ENCODE data around the gene PTPRU. TPM values are rescaled to one million over a fixed set of nuclear protein-coding genes. Genes with fewer than 3 reads are reported as not detected.

PTPRU gene
- total RNA-seq, 1 experiment from 2014 or later: 6.8 TPM

DNA sequence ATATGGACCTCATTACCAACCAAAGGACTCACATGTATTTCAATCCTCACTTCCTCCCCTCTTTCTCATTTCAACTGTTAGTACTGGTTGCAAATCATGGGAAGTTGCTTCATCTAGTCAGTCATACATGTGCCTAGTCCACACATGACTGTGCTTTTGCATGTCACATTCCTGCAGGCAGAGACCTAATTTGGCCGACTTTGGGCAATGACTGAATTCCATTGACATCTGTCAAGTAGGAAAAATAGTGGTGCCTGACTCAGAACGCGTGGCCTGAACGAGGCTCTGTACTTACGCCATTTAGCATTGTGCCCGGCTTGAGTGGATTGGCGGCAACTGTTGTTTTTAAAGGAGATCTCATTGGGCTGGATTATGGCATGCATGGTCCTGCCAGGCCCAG is 18.0 kb downstream of the PTPRU start:
- Histone ChIP-seq H3K36me3 (ENCODE audit: insufficient read depth, low read length, poor library complexity, severe bottlenecking) (no peaks in the 10 kb centered on the region), H3K27me3 (replicated peaks; ENCODE audit: insufficient read depth, low read depth, low read length, poor library complexity) (no peaks in the 10 kb centered on the region), H3K4me1 (ENCODE audit: insufficient read depth, low read length, poor library complexity, severe bottlenecking) (peaks cover 22% of the 10 kb centered on the region), H3K9me3 (ENCODE audit: low read depth, low read length, poor library complexity, severe bottlenecking) (no peaks in the 10 kb centered on the region), H3K4me3 (ENCODE audit: low read depth, low read length, poor library complexity, severe bottlenecking) (no peak overlapping the region), H3K27ac (ENCODE audit: low read depth, low read length, poor library complexity, severe bottlenecking) (no peak overlapping the region)
- ChIA-PET CTCF (no interaction called here), POLR2A (ENCODE audit: low non-redundant PET) (no interaction called here)
- intact Hi-C loops (cut with micrococcal nuclease; ENCODE audit: unreplicated experiment): no loop called here
- BruUV-seq (replicated peaks): no TSS peak
- no peak for DNase-seq (ENCODE audit: low spot score)
- TF ChIP-seq, protein P1, sequence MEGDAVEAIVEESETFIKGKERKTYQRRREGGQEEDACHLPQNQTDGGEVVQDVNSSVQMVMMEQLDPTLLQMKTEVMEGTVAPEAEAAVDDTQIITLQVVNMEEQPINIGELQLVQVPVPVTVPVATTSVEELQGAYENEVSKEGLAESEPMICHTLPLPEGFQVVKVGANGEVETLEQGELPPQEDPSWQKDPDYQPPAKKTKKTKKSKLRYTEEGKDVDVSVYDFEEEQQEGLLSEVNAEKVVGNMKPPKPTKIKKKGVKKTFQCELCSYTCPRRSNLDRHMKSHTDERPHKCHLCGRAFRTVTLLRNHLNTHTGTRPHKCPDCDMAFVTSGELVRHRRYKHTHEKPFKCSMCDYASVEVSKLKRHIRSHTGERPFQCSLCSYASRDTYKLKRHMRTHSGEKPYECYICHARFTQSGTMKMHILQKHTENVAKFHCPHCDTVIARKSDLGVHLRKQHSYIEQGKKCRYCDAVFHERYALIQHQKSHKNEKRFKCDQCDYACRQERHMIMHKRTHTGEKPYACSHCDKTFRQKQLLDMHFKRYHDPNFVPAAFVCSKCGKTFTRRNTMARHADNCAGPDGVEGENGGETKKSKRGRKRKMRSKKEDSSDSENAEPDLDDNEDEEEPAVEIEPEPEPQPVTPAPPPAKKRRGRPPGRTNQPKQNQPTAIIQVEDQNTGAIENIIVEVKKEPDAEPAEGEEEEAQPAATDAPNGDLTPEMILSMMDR (conservative IDR thresholded peaks at IDR 0.05; ENCODE audit: low read depth, low read length): no peak
- TF ChIP-seq EZH2 (IDR thresholded peaks at IDR 0.05; ENCODE audit: borderline replicate concordance, low read depth, low read length, poor library complexity, severe bottlenecking): no peak

DNA sequence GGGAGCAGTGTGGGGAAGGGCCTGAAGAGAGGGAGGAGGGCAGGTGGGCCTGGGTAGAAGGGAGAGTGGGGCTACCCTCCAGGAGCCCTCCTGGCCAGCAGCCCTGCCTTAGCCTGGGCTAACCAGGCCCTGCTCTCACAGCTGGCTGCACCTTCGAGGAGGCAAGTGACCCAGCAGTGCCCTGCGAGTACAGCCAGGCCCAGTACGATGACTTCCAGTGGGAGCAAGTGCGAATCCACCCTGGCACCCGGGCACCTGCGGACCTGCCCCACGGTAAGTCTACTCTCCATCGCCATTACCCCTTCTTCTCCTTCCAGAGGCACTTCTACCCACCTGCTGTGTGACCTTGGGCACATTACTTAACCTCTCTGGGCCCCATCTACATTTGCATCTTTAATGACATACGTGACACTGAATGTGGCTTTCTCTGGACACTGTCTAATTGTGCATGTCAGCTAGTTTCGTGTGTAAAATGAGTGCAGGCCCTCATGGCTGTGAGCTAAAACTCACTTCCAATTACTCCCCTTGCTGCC is 18.9 kb downstream of the PTPRU start:
- TF ChIP-seq EZH2 (IDR thresholded peaks at IDR 0.05; ENCODE audit: borderline replicate concordance, low read depth, low read length, poor library complexity, severe bottlenecking): no peak
- TF ChIP-seq, protein P1 (conservative IDR thresholded peaks at IDR 0.05; ENCODE audit: low read depth, low read length): no peak
- no peak for DNase-seq (ENCODE audit: low spot score)
- Histone ChIP-seq H3K27ac (ENCODE audit: low read depth, low read length, poor library complexity, severe bottlenecking) (no peak overlapping the region), H3K4me3 (ENCODE audit: low read depth, low read length, poor library complexity, severe bottlenecking) (no peak overlapping the region), H3K9me3 (ENCODE audit: low read depth, low read length, poor library complexity, severe bottlenecking) (no peaks in the 10 kb centered on the region), H3K4me1 (ENCODE audit: insufficient read depth, low read length, poor library complexity, severe bottlenecking) (peaks cover 19% of the 10 kb centered on the region), H3K36me3 (ENCODE audit: insufficient read depth, low read length, poor library complexity, severe bottlenecking) (no peaks in the 10 kb centered on the region), H3K27me3 (replicated peaks; ENCODE audit: insufficient read depth, low read depth, low read length, poor library complexity) (no peaks in the 10 kb centered on the region)
- no TSS peak for BruUV-seq (replicated peaks)
- intact Hi-C loops (cut with micrococcal nuclease; ENCODE audit: unreplicated experiment): no loop called here
- ChIA-PET POLR2A (ENCODE audit: low non-redundant PET) (no interaction called here), CTCF (no interaction called here)

DNA sequence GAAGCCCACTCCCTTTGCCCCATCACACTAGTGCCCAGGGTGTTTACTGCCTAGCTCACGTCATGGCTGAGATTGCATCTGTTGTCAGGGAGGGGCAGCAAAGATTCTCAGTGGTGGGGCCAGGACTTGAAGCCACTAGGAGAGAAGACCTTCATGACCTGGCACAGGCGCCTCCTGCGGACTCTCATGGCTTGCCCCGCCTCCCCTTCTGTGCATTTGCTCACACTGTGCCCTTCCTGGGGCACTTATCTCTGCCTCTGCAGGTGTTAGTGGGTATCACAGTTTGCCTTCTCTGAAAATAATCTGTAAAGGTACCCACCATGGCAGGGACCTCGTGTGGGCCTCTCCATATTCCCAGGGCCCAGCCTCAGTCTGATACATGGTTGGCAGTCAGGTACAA is 20.1 kb downstream of the PTPRU start:
- Histone ChIP-seq H3K4me1 (ENCODE audit: insufficient read depth, low read length, poor library complexity, severe bottlenecking) (peaks cover 19% of the 10 kb centered on the region), H3K9me3 (ENCODE audit: low read depth, low read length, poor library complexity, severe bottlenecking) (no peaks in the 10 kb centered on the region), H3K4me3 (ENCODE audit: low read depth, low read length, poor library complexity, severe bottlenecking) (no peak overlapping the region), H3K36me3 (ENCODE audit: insufficient read depth, low read length, poor library complexity, severe bottlenecking) (no peaks in the 10 kb centered on the region), H3K27ac (ENCODE audit: low read depth, low read length, poor library complexity, severe bottlenecking) (no peak overlapping the region), H3K27me3 (replicated peaks; ENCODE audit: insufficient read depth, low read depth, low read length, poor library complexity) (no peaks in the 10 kb centered on the region)
- BruUV-seq (replicated peaks): no TSS peak
- POLR2A ChIA-PET (ENCODE audit: low non-redundant PET): no interaction called here
- intact Hi-C loops (cut with micrococcal nuclease; ENCODE audit: unreplicated experiment): no loop called here
- CTCF ChIA-PET: no interaction called here
- DNase-seq (ENCODE audit: low spot score): no peak
- TF ChIP-seq, protein P1 (conservative IDR thresholded peaks at IDR 0.05; ENCODE audit: low read depth, low read length): no peak
- TF ChIP-seq EZH2 (IDR thresholded peaks at IDR 0.05; ENCODE audit: borderline replicate concordance, low read depth, low read length, poor library complexity, severe bottlenecking): no peak

All from A673 (cell line).